Epithelial cell of esophagus (primary cell): Measurements from ENCODE around the gene PSRC1.

Source experiments
- DNase-seq: peaks from one replicate; pipeline ENCODE4 v3.0.0; 2010; ENCODE audit warnings: low read depth
- H3K4me3 ChIP-seq: 2 replicates; pipeline ENCODE4 v1.5.1; 2011; ENCODE audit warnings: mild to moderate bottlenecking, low read length, control low read depth
- TF ChIP-seq, protein P1 (sequence below): IDR thresholded peaks from 2 replicates; pipeline ENCODE4 v1.5.1; 2011; ENCODE audit warnings: low read depth, mild to moderate bottlenecking, low read length, control low read depth, inconsistent platforms; ENCODE audit not compliant: insufficient read depth; ENCODE audit errors: missing control alignments

Gene PSRC1

DNA sequence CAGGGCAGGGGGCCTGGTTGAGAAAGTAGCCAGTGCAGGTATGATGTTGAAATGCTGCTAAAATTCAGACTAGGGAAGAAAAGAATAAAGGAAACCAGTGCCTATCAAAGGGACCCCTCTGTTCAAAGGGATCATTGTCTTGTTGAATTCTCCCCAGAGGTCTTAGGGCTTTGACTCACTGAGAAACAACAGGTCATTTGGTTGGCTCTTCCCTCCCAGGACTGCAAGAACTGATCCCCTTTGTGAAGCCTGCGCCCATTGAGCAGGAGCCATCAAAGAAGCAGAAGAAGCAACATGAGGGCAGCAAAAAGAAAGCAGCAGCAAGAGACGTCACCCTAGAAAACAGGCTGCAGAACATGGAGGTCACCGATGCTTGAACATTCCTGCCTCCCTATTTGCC is 45.4 kb downstream of the PSRC1 start:
- TF ChIP-seq, protein P1, sequence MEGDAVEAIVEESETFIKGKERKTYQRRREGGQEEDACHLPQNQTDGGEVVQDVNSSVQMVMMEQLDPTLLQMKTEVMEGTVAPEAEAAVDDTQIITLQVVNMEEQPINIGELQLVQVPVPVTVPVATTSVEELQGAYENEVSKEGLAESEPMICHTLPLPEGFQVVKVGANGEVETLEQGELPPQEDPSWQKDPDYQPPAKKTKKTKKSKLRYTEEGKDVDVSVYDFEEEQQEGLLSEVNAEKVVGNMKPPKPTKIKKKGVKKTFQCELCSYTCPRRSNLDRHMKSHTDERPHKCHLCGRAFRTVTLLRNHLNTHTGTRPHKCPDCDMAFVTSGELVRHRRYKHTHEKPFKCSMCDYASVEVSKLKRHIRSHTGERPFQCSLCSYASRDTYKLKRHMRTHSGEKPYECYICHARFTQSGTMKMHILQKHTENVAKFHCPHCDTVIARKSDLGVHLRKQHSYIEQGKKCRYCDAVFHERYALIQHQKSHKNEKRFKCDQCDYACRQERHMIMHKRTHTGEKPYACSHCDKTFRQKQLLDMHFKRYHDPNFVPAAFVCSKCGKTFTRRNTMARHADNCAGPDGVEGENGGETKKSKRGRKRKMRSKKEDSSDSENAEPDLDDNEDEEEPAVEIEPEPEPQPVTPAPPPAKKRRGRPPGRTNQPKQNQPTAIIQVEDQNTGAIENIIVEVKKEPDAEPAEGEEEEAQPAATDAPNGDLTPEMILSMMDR: no peak
- no peak for DNase-seq
- no peak overlapping the region for H3K4me3 ChIP-seq

DNA sequence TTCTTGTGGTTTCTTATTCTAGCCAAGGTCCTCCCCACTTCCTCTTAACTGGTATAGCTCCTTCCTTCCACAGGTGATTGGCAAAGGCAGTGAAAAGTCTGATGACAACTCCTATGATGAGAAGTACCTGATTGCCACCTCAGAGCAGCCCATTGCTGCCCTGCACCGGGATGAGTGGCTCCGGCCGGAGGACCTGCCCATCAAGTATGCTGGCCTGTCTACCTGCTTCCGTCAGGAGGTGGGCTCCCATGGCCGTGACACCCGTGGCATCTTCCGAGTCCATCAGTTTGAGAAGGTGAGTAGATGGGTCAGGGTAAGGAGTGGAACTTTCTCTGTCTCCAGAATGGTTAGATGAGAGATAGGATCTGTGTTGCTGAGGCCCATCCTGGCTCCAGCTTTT is 47.8 kb downstream of the PSRC1 start:
- no peak overlapping the region for H3K4me3 ChIP-seq
- DNase-seq: no peak
- TF ChIP-seq, protein P1: no peak

DNA sequence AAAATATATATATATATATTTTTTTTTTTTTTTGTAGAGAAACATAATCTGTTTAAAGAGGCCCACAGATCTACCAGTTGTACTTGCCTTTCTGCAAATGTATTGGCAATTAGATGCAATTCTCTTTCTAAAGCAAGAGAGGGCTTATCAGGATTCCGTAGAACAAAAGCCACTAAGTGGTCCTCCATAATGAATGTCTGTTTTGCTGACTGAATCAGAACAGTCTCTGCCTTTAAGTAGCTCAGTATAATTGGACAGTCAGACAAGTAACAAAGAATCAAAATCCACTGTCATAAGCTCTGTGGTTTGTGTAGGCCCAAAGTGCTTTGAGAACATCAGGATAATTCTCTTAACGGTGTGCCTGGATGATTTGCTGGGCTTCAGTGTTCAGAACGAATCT is 51.9 kb downstream of the PSRC1 start:
- TF ChIP-seq, protein P1: no peak
- no peak for DNase-seq

More for the DNA sequence above, 51.9 kb downstream of the PSRC1 start:
- H3K4me3 ChIP-seq: no peak overlapping the region
